GM21723 (cell line): ENCODE data around the gene ECI1.
"Not testable (repeated sequence)": the region's sequence is repeated elsewhere in the genome, so short reads cannot be mapped to it uniquely, and the experiment has no call there.

Experiments
- ATAC-seq: cut with Tn5 transposase; IDR thresholded peaks from one replicate; pipeline ENCODE4 v1.9.1; 2021; ENCODE audit warnings: mild to moderate bottlenecking, moderate library complexity; ENCODE audit not compliant: unreplicated experiment

The ECI1 gene

DNA sequence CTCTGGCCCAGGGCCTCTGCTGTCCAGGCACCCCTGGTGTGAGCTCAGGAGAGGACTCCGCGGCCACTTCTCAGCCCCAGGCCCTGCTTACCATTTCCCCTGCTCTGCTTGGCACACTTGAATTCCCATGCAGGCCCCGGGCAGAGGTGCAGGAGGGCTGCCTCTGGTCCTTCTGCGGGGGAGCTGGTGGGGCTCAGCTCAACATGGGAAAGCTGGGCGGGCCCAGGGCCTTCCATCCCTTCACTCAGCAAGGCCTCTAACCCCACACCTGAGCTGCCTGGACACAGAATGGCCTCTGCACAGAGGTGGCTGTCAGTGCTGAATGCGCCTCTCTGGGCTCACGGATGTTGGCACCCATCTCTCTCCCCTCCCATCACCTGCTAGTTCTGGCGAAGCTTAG is 29.1 kb upstream of the ECI1 start:
- ATAC-seq = no peak

DNA sequence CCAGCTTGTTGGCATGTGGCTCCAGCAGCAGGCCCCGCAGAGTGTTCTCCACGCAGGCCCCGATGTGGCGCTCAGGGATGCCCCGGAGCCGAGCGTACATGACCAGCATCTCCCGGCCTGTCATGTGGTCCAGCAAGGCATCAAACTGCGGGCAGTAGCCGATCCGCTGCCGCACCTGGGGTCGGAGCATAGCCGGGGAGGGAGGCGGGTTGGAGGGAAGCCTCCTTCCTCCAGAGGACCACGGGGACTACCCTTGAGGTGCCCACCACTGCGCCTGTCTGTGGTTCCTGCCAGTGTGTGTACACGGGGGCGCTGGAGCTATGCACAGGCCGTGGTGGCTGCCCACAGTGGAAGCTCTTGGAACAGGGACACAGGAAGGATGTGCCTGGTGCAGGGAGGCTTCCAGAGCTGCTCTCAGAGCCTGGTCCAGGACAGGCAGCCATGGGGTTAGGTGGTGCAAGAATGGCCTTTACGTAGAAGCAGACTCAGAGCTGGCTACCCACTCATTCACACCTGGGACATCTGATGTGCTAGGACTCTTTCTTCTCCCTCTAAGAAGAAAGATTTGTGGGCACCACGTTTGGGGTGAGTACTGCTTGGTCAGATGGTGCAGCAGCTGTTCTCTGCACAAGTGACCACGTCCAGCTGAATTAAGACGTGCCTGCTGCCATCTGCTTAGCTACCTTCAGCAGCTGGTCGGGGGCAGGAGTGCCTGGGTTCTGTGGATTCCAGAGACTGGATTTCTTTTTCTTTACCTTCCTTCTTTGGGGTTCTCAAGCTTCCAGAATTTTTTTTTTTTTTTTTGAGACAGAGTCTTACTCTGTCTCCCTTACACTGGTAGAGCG is 27.8 kb upstream of the ECI1 start:
- no peak for ATAC-seq

DNA sequence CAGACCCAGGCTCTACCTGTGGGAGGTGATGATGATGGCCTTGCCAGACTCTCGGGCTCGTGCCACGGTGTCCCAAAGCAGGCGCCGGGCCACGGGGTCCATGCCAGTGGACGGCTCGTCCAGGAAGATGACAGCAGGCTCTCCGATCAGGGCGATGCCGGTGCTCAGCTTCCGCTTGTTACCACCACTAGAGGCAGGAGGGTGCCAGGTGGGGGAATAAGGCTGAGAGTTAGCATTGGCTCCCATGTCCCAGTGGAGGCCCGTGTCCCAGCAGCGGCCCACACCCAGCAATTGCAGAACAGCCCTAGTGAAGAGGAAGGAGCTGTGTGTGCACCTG is 26.9 kb upstream of the ECI1 start:
- no peak for ATAC-seq

DNA sequence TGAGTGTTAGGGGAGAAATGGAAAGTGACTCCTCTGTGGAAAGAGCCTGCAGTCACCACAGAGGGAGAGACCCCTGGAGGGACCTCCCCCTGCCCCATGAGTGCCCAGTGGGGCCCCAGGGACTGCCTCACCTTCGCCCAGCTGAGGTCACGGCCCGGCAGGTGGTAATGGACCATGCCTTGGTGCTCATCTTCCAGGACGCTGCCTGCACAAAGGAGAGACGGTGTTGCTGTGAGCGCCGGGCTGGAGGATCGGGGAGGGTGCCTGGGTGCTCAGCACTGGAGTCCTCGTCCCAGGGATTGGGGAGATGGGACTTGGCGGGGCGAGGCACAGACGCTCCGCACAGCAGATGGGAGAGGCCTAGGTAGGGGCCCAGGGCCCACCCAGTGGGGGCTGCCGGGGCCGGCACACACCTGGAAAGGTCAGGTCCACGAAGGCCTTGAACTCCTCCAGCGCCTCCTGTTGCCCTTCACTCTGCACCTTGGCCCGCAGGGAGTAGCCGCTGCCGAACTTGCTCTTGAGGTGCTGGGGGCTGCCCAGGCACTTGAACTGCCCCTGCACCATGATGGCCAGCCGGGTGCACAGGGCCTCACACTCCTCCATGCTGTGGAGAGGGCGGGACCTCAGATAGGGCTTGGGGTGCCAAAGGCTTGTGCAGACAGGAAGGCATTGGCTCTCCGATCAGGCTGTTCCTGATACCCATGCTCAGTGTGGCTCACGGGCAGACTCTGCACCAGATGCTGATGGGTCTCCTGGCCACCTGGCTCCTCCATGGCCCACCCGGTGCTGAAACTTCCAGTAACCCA is 26.3 kb upstream of the ECI1 start:
- ATAC-seq = no peak

- no peak for ATAC-seq
Measured at GRCh38 chr16:2276368-2277195, 25.2 kb upstream of the ECI1 start.

- ATAC-seq = no peak
Measured at GRCh38 chr16:2275476-2276367, 24.3 kb upstream of the ECI1 start.

- no peak for ATAC-seq
Measured at GRCh38 chr16:2273931-2274330, 22.5 kb upstream of the ECI1 start.

- ATAC-seq = no peak
Measured at GRCh38 chr16:2273484-2273883, 22.1 kb upstream of the ECI1 start.

DNA sequence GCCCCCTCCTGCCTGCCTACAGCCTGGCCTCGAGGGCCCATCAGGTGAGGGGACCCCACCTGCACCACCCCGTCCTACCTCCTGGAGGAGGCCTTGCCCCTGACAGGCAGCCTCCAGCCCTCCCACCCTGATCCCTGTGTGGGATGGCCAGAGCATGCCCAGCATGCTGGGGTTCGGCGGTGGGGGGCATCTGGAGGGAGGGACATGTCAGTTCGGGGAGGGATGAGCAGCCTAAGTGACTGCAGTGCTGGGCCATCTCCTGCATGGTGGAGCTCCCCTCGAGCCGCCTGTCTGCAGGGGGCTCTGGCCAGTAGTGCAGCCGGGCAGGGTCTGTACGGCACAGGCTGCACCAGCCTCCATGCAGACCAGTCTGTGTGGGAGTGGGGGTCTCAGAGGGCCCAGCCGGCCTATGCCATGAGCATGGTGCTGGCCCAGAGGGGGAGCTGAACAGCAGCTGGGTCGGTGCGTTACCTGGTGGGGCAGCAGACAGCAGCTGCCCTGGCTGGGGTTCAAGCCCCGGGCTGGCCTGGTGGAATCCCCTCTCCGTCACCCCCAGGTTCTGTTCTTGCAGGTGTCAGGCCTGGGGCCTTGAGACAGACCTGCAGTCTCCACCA is 20.6 kb upstream of the ECI1 start:
- ATAC-seq = no peak

GRCh38 chr16:2270588-2271470 is 19.4 kb upstream of the ECI1 start:
- ATAC-seq = no peak

DNA sequence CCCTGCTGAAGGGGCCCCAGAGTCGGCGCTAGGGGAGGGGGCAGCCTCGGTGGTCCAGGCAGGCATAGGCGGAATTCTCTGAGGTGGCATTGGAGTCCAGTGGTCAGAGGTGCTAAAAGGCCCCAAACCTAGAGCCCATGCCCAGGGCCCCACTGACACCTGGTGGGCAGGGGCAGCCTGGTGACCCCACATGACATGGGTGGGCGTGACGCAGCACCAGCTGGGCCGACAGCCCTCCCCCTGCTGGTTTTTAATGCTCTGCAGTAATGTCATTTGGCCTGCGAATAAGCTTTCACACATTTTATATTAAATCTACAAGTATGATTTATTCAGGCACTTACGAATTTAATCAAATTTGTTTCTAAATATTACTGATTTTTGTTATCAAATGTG is 18.7 kb upstream of the ECI1 start:
- ATAC-seq = no peak

DNA sequence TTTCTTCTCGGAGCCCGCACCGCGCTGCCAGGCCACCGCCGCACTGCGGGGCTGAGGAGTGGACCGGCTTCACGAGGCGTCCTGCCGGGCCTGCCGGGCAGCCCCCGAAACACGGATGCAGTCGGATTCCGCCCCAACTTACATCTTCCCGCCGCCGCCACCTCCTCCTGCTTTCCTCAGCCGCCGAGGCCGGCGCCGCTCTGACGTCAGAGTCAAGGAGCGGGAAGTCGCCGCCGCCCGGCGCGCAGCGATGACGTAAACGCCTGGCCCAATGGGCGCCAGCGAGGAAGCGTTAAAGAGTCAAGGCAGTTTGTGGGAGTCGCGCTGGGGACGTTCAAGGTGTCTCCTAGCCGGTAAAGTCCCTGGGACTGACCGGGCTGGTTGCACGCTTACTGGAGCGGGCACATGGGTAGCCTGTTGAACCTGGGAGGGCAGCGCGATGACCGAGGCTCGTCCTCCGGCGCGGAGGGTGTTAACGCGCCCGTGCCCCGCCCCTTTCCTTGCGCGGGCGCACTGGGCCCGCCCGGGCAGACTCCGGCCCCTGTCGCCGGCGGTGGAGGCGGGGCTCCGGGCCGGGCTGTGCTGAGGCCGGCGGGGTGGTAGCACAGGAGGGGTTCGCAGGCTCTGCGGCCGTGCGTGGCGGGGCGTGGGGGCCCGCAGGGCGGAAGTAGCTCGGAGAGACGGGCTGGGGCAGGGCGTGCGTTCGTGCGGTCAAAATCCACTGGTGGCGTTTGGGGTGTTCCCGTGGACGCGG is 16.7 kb upstream of the ECI1 start, which contains the start of gene RNPS1:
RNPS1 (minus strand) TSS at position 214 of the 754 bp plus-strand sequence. CDS start 3,483 bp downstream, outside the sequence.
- ATAC-seq = peak; percentile 77

DNA sequence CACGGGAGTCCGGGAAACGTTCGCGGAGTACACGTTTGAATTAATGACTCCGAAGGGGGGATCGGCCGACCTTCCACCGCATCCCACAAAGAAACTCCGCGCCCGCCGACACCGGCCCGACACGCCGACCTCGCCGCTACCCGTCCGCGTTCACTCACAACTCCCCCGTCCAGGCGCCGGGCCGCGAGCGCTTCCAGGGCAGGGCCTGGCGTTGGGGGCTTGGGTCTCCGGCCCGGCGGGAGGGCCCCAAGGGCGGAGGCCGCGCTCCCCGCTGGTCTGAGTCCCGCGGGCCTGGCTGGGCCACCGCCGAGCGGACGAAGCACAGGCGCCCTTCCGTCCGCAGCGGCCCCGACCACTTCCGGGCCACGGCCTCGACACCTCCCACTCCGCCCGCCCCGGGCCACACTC is 16.1 kb upstream of the ECI1 start:
- peak; percentile 63 for ATAC-seq

DNA sequence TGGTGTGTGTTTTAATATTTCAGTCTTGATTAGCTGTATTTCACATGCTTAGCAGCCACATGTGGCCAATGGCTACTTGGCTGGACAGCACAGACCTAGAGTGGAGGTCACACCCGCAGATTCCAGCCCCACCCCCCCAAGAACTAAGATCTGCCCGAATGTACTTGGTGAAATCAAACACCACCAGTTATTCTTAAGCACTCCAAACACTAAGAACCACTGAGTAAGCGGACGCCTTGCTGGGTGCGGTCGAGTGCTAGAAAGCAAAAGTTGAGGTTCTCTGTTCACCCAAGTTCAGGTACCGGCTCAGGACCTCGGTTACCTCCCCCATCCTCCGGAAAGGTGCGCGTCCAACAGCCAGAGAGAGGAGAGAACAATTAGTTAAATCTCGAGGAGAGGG is 15.5 kb upstream of the ECI1 start:
- not testable (repeated sequence) for ATAC-seq

GRCh38 chr16:2263026-2263425 is 11.6 kb upstream of the ECI1 start:
- not testable (repeated sequence) for ATAC-seq

DNA sequence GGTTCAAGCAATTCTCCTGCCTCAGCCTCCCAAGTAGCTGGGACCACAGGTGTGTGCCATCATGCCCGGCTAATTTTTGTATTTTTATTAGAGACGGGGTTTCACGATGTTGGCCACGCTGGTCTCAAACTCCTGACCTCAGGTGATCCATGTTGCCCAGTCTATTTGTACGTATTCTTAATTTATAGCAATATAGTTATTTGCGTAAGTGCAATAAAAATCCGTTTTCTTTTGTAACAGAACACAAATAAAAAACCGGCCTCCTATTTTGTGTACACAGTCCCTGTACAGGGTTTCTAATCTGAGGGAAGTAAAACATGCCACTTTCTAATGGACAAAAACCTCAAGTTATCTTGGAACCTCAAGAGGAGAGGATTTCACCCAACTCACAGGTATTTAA is 8.9 kb upstream of the ECI1 start:
- no peak for ATAC-seq

GRCh38 chr16:2258530-2258929 is 7.1 kb upstream of the ECI1 start:
- not testable (repeated sequence) for ATAC-seq

DNA sequence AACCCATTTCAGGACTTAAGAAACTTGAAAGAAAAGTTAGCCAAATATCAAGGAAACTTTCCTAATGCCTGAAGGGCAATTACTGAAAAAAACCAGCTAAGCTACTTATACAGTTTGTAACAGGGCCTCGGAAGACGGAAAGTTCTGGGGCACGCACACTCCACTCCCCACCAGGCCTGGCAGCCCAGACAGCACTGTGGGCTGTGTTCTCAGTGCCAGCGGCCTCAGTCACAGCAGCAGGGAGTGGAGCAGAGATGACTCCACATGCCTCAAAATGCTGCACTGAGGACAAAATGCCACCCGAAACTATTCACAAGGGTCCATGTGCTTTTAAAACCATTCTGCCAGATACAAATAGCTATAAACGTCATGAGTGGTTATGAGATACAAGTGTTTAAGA is 6.3 kb upstream of the ECI1 start:
- ATAC-seq = no peak
